HEK293 (cell line): Measurements from ENCODE around the gene OGFOD3.

Experiments used
- SETDB1 ChIP-seq: IDR thresholded peaks from one replicate; pipeline ENCODE4 v1.6.1; 2017; ENCODE audit warnings: mild to moderate bottlenecking, low read length, moderate library complexity, mixed read lengths; ENCODE audit not compliant: insufficient read length
- SP2 ChIP-seq: fragments of 450-650 bp; formaldehyde crosslinking; IDR thresholded peaks from 2 replicates; pipeline ENCODE4 v1.5.1; 2016; ENCODE audit warnings: missing biosample characterization, missing genetic modification characterization
- ZBTB49 ChIP-seq: fragments of 450-650 bp; formaldehyde crosslinking; IDR thresholded peaks from 2 replicates; pipeline ENCODE4 v1.5.1; 2016; ENCODE audit warnings: missing biosample characterization, missing genetic modification characterization, low read depth
- ZNF140 ChIP-seq: fragments of 450-650 bp; formaldehyde crosslinking; IDR thresholded peaks from 2 replicates; pipeline ENCODE4 v1.5.1; 2016; ENCODE audit warnings: missing biosample characterization, missing genetic modification characterization
- ZNF202 ChIP-seq: fragments of 450-650 bp; formaldehyde crosslinking; IDR thresholded peaks from 2 replicates; pipeline ENCODE4 v1.5.1; 2016; ENCODE audit warnings: missing biosample characterization, missing genetic modification characterization, borderline replicate concordance
- ZNF274 ChIP-seq, 2 experiments: fragments of 200-500 bp in 1 of 2; fragments of 450-650 bp in 1 of 2; sonication (Bioruptor generic) in 1 of 2; formaldehyde crosslinking in 1 of 2; IDR thresholded peaks; 2 replicates each; pipeline versions ENCODE4 v1.5.1 to v1.6.1; 2014 to 2016; ENCODE audit warnings: borderline replicate concordance in 1 of 2, inconsistent platforms in 1 of 2, low read length in 1 of 2, missing biosample characterization in 1 of 2, missing genetic modification characterization in 1 of 2
- ZNF311 ChIP-seq: fragments of 450-650 bp; formaldehyde crosslinking; IDR thresholded peaks from 2 replicates; pipeline ENCODE4 v1.5.1; 2017; ENCODE audit warnings: missing biosample characterization, missing genetic modification characterization, borderline replicate concordance
- ZNF324 ChIP-seq: fragments of 450-650 bp; formaldehyde crosslinking; IDR thresholded peaks from 2 replicates; pipeline ENCODE4 v1.5.1; 2016; ENCODE audit warnings: missing biosample characterization, missing genetic modification characterization
- TF ChIP-seq, protein P1 (sequence below): fragments of 450-650 bp; formaldehyde crosslinking; IDR thresholded peaks from 2 replicates; pipeline ENCODE4 v1.5.1; 2016; ENCODE audit warnings: missing biosample characterization, missing genetic modification characterization
- TF ChIP-seq, protein P2 (sequence below): IDR thresholded peaks from 2 replicates; pipeline ENCODE4 v1.6.1; 2011; ENCODE audit warnings: mild to moderate bottlenecking, low read depth, low read length, borderline replicate concordance
- TF ChIP-seq, protein P3 (sequence below): fragments of 450-650 bp; formaldehyde crosslinking; IDR thresholded peaks from 2 replicates; pipeline ENCODE4 v1.5.1; 2016; ENCODE audit warnings: missing biosample characterization, missing genetic modification characterization

DNA sequence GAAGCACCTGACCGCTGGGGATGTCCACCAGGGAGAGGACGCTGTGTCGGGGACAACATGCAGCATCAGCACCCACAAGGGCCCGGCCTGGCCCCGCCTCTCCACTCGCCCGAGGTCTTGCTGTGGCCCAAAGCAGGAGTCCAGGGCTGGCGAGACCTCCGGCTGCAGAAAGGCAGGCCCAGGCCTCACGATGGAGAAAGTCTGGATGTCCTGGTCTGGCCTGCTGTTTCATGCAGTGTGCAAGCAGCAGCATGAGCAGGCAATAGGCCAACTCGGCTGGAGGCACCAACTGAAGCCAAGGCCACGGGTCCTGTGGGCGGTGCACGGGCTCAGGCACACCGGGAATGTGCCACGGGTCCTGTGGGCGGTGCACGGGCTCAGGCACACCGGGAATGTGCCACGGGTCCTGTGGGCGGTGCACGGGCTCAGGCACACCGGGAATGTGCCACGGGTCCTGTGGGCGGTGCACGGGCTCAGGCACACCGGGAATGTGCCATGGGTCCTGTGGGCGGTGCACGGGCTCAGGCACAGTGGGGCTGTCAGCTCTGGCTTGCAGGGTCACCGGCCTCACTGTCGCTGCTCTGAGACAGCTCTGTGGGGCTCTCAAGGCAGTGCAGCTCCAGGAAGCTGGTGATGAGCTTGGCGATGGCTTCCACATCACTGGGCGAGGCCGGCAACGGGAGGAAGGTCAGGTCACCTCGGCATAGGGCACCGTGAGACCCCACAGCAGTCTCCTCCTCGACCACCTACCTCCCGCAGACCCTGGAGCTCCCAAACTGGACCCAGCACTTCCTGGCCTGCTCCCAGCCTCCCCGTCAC is 25.3 kb upstream of the OGFOD3 start:
- TF ChIP-seq ZBTB49 (tag by site-specific recombination) (no peak), ZNF140 (no peak), ZNF274 (IDR thresholded peaks at IDR 0.05; ENCODE audit: low read length) (no peak), ZNF274 (tag by site-specific recombination; IDR thresholded peaks at IDR 0.05; ENCODE audit: borderline replicate concordance) (no peak), SP2 (tag by site-specific recombination) (no peak), ZNF311 (tag by site-specific recombination) (no peak), ZNF202 (tag by site-specific recombination) (no peak), SETDB1 (no peak), ZNF324 (tag by site-specific recombination) (no peak)
- TF ChIP-seq, protein P1, sequence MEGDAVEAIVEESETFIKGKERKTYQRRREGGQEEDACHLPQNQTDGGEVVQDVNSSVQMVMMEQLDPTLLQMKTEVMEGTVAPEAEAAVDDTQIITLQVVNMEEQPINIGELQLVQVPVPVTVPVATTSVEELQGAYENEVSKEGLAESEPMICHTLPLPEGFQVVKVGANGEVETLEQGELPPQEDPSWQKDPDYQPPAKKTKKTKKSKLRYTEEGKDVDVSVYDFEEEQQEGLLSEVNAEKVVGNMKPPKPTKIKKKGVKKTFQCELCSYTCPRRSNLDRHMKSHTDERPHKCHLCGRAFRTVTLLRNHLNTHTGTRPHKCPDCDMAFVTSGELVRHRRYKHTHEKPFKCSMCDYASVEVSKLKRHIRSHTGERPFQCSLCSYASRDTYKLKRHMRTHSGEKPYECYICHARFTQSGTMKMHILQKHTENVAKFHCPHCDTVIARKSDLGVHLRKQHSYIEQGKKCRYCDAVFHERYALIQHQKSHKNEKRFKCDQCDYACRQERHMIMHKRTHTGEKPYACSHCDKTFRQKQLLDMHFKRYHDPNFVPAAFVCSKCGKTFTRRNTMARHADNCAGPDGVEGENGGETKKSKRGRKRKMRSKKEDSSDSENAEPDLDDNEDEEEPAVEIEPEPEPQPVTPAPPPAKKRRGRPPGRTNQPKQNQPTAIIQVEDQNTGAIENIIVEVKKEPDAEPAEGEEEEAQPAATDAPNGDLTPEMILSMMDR (tag by site-specific recombination): no peak
- TF ChIP-seq, protein P2, sequence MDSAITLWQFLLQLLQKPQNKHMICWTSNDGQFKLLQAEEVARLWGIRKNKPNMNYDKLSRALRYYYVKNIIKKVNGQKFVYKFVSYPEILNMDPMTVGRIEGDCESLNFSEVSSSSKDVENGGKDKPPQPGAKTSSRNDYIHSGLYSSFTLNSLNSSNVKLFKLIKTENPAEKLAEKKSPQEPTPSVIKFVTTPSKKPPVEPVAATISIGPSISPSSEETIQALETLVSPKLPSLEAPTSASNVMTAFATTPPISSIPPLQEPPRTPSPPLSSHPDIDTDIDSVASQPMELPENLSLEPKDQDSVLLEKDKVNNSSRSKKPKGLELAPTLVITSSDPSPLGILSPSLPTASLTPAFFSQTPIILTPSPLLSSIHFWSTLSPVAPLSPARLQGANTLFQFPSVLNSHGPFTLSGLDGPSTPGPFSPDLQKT: no peak
- TF ChIP-seq, protein P3, sequence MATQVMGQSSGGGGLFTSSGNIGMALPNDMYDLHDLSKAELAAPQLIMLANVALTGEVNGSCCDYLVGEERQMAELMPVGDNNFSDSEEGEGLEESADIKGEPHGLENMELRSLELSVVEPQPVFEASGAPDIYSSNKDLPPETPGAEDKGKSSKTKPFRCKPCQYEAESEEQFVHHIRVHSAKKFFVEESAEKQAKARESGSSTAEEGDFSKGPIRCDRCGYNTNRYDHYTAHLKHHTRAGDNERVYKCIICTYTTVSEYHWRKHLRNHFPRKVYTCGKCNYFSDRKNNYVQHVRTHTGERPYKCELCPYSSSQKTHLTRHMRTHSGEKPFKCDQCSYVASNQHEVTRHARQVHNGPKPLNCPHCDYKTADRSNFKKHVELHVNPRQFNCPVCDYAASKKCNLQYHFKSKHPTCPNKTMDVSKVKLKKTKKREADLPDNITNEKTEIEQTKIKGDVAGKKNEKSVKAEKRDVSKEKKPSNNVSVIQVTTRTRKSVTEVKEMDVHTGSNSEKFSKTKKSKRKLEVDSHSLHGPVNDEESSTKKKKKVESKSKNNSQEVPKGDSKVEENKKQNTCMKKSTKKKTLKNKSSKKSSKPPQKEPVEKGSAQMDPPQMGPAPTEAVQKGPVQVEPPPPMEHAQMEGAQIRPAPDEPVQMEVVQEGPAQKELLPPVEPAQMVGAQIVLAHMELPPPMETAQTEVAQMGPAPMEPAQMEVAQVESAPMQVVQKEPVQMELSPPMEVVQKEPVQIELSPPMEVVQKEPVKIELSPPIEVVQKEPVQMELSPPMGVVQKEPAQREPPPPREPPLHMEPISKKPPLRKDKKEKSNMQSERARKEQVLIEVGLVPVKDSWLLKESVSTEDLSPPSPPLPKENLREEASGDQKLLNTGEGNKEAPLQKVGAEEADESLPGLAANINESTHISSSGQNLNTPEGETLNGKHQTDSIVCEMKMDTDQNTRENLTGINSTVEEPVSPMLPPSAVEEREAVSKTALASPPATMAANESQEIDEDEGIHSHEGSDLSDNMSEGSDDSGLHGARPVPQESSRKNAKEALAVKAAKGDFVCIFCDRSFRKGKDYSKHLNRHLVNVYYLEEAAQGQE (tag by site-specific recombination): no peak
